Stimulated activated naive CD4-positive, alpha-beta T cell treated with Interleukin-2 at 50 U/mL for 16 hours (primary cell): ENCODE measurements around the gene CENPT.

ENCODE experiments used
- DNase-seq: peaks from one replicate; lab custom pipeline; 2025; lab: John Stamatoyannopoulos, UW

The CENPT gene, protein sequence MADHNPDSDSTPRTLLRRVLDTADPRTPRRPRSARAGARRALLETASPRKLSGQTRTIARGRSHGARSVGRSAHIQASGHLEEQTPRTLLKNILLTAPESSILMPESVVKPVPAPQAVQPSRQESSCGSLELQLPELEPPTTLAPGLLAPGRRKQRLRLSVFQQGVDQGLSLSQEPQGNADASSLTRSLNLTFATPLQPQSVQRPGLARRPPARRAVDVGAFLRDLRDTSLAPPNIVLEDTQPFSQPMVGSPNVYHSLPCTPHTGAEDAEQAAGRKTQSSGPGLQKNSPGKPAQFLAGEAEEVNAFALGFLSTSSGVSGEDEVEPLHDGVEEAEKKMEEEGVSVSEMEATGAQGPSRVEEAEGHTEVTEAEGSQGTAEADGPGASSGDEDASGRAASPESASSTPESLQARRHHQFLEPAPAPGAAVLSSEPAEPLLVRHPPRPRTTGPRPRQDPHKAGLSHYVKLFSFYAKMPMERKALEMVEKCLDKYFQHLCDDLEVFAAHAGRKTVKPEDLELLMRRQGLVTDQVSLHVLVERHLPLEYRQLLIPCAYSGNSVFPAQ

DNA sequence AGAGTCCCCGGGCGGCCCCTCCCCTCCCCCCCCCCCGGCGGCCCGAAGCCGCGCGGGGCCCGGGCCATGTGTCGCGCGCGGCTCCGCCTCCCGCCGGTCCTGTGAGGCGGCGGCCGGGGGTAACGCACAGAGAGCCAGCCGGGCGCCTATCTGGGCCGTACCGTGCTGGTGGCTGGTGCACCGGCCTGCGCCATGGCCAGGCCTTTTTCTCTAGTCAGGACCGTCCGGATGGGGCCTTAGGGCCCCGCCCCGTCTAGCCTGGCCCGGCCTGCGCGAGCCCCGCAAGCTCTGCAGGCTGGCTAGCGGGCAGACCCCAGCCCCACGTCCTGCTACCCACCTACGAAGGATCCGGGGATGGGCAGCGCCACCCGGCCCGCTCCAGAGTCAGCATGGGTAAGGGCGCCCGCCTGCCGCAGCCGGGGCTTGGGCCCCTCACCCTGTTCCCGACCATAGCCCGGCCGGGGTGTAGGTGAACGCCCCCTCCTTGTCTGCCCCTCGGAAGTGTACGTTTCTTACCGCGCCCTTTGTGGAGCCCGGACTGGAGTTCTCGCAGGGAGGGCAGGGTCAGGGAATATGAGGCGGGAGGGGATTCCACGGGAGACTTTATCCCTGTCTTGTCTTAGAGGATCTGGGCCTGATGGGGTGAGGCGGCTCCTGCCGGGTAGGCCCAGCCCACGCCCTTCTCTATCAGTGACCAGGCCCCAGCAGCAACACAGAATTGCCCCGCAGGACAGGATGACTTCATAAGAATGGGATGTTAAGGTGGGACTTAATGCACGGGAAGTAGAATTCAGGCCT lies at the start of gene CENPT:
Gene CENPT (minus strand): TSS at position 630 of the 798 bp plus-strand sequence. CDS start 13,834 bp downstream, outside the sequence.
- no peak for DNase-seq

DNA sequence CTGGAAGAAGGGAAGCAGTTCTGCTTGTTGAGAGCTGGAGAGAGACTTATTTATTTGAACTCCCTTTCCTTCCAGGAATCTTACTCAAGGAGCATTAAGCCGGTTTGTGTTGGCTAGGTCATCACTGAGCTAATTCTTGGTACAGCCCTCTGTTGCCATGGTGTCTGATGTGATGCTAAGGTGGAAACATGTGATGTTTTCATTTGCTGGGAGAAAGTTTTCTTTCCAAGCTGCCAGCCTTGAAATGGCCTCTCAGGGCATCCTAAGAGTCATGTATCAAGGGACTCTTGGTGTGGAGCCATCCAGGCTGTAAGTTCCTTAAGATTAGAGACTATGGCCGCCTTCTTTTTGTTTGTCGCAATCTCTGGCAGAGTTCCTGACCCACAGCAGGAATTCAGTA lies 49.7 kb upstream of the CENPT start:
- DNase-seq, result no peak

DNA sequence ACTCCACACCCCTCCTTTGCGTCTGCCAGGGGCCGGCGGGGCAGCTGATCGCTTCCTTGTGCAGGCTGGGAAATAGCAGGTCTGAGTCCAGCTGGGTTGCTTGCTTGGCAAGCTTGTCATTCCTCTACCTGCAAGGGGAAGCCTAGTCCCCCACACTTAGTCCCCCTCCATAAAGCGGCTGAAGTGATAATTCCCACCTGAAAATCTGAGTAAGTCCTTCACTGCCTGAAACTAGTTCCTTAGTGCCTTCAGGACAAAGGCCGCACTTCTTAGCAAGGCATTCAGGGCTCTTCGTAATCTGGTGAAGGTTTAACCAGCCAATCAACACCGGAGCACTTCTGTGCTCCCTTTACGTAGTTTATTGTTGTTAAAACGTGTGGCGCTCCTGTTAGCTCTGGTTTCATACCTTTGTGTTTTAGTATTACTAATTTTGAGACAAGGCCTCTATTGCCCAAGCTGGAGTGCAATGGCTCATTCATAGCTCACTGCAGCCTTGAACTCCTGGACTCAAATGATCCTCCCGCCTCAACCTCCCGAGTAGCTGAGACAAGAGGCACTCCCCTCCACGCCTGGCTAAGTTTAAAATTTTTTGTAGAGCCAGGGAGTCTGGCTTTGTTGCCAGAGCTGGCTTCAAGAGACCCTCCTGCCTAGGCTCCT lies 46.4 kb upstream of the CENPT start:
- no peak for DNase-seq

DNA sequence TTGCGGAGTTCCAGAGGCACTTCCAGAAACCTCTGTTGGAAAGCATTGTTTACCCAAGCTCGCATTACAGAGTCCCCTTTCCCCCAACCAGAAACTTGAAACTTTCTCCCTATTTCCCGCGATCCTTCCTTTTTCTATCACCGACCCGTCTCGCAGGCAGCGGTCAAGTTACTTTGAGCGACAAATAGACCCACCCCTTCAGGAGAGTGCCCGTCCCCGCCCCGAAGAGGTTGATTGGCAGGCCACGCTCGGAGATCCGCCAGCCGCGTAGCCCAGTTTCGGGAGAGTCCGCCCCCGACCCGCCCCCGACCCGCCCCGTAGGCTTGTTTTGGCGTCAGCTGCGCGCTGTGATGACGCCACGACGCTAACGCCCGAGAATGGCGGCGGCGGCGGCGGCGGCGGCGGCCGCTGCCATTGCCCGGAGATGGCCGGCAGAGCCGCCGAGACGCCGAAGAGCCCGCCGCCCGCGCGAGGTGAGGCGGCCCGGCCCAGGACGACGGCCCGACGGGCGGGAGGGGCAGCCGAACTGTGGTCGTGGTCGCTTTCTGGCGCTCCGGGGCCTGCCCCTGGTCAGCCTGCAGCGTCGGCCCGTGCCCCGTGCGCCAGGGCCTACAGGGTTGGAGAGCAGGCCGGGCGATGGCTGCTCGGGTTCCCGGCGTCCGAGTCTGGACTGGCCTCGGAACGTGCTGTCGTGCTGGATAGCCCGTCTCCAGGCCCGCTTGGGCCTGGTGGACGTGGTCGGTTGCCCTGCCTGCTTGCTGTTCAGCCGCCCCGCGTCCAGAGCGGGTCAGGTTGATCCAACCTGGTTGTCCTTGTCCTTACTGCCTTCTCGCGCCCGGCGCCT lies 45.6 kb upstream of the CENPT start, which contains the start of gene PSKH1:
Gene PSKH1 (plus strand): TSS at position 356 of the 844 bp plus-strand sequence. CDS start 15,496 bp downstream, outside the sequence.
- DNase-seq, result peak; percentile 98

- no peak for DNase-seq
Observed at GRCh38 chr16:67892375-67892774, 44.9 kb upstream of the CENPT start.

- no peak for DNase-seq
Observed at GRCh38 chr16:67888331-67888730, 40.8 kb upstream of the CENPT start.

DNA sequence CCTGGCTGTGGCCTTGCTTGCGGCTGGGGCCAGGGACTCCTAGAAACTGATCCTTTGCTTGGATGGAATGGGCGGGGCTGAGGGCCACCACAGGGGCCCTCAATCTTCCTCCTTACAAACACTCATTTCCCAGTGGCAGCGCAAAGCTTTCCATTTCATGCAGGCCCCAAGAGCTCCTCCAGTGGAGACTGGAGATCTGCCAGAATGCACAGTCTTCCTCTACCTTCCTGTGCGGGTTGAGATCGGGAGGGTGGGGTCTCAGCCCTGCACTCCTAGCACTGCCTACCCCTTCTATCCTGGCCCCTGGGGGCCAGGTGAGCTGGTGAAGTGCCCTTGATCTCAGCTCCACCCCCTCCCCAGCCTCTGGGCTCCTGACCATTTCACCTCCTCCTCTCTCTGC lies 38.9 kb upstream of the CENPT start:
- DNase-seq, result no peak

DNA sequence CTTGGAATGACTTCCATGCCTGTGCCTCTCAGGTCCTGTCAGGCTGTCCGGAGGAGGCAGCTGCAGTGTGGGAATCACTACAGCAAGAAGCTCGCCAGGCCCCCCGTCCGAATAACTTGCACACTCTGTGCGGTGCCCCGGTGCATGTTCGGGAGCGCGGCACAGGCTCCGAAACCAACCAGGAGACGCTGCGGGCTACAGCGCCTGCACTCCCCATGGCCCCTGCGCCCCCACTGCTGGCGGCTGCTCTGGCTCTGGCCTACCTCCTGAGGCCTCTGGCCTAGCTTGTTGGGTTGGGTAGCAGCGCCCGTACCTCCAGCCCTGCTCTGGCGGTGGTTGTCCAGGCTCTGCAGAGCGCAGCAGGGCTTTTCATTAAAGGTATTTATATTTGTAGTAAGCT lies 38.5 kb upstream of the CENPT start:
- DNase-seq, result no peak

GRCh38 chr16:67885545-67885944 lies 38.1 kb upstream of the CENPT start:
- DNase-seq, result no peak

DNA sequence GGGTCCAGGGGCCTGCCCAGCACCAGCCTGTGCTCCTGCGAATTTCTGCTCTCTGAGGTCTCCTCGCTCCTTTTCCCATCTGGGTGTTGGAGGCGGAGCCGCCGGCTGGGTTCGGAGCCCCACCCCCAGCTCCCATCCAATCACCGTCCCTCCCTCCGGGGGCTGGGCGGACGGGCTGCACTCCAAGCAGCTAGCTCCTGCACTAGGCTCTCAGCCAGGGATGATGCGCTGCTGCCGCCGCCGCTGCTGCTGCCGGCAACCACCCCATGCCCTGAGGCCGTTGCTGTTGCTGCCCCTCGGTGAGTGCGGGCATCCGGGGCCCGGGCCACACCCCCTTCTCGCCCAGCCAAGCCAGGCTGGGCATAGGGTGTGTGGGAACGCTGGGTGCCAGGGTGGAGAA lies 37.2 kb upstream of the CENPT start, which contains the start of gene NRN1L:
Gene NRN1L (plus strand): TSS at position 202 of the 400 bp plus-strand sequence. CDS start 19 bp downstream, at position 221.
- no peak for DNase-seq

DNA sequence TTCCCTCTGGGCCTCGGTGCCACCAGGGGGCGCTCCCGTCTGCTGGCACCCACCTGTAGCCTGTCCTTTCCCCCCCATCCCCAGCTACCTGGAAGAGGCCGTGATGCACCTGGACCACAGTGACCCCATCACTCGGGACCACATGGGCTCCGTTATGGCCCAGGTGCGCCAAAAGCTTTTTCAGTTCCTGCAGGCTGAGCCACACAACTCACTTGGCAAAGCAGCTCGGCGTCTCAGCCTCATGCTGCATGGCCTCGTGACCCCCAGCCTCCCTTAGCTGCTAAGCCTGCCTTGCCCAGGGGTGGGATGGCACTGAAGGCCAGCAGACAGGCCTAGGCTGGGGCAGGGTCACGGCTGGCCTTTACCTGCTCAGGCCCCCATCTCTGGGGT lies 36.4 kb upstream of the CENPT start:
- DNase-seq, result peak; percentile 43

DNA sequence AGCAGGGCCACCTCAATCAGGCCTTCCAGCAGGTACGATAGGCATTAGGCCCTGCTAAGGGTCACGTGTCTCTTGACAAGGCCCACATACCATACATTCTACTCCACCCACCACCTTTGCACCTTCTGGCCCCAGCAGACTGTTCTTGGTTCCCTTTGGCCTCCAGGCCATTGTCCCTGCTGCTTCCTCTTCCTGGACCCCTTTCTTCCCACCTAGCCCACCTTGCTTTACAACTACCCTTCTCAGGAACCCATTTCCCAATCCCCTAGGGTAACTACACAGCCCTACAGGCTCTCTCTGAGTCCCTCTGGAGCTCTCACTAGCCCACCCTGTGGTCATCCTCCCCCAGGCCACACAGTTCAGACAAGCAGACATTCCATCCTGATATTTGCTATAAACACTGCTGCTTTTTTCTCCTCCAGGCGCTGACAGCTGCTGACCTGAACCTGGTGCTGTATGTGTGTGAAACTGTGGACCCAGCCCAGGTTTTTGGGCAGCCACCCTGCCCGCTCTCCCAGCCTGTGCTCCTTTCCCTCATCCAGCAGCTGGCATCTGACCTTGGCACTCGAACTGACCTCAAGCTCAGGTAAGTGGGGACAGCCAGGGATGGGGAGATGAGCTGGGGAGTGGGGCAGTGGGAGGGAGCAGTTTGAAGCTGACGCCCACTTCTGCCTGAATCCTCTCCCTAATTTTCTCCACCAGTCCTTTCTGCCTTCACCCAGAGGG lies 35.8 kb upstream of the CENPT start:
- DNase-seq, result no peak

- no peak for DNase-seq
Observed at GRCh38 chr16:67882374-67883145, 35.1 kb upstream of the CENPT start.

GRCh38 chr16:67881621-67882161 lies 34.2 kb upstream of the CENPT start:
- no peak for DNase-seq

- DNase-seq, result no peak
Observed at GRCh38 chr16:67880584-67880983, 33.1 kb upstream of the CENPT start.

DNA sequence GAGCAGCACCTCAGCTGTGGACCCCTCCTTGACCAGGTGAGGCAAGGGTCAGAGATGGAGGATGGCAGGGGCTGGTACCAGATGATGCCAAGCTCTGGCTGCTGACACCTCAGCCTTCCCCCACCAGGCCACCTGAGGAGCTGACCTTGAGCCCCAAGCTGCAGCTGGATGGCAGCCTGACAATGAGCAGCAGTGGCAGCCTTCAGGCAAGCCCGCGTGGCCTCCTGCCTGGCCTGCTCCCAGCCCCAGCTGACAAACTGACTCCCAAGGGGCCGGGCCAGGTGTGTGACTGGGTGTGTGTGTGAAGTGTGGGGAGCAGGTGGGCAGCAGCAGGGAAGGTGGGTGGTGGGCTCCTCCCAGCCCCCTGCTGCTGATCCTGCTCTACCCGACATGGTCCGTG lies 32.4 kb upstream of the CENPT start:
- no peak for DNase-seq

DNA sequence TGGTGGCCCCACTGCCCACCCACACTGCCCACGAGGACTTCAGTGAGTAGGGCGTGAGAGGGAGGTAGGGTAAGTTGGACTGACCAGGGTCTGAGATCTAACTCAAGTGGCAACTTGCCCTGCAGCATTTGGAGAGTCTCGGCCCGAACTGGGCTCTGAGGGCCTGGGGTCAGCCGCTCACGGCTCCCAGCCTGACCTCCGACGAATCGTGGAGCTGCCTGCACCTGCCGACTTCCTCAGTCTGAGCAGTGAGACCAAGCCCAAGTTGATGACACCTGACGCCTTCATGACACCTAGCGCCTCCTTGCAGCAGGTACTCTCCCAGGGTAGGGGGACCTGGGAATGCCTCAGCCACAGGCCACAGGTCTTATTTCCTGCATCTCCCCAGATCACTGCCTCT lies 32.0 kb upstream of the CENPT start:
- DNase-seq, result no peak

DNA sequence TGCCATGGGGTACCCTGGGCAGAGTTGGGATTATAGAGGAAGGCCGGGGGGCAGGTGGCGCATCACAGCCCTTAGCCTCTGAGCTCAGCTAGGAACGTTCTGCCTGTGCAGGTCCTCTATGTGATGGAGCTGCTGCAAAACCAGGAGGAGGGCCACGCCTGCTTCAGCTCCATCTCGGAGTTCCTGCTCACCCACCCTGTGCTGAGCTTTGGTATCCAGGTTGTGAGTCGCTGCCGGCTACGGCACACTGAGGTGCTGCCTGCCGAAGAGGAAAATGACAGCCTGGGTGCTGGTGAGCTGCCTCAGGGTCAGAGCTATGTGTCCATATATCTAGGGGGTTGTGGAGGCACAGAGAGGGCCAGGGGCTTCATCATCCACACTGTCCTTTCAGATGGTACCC lies 31.4 kb upstream of the CENPT start:
- no peak for DNase-seq

GRCh38 chr16:67878232-67878631 lies 30.7 kb upstream of the CENPT start:
- DNase-seq, result no peak
